WTC11 (cell line): ENCODE data around the gene CTDNEP1. TPM values are rescaled to one million over a fixed set of nuclear protein-coding genes. Genes with fewer than 3 reads are reported as not detected.

Experiments used
- ATAC-seq: fragments of 200-7000 bp; cut with Tn5 transposase; 2 replicates; pipeline ENCODE4 v1.10.0; 2021; ENCODE audit warnings: mild to moderate bottlenecking, moderate library complexity
- CTCF ChIA-PET: fragments of 300-600 bp; sonication (Branson Sonifier 250); formaldehyde crosslinking; loops from one replicate; lab custom pipeline; 2021; ENCODE audit warnings: antibody characterized with exemption; lab: Charles Lee
- POLR2A ChIA-PET: fragments of 350-600 bp; sonication (Branson Sonifier 250); formaldehyde crosslinking; loops from one replicate; lab custom pipeline; 2021; ENCODE audit warnings: antibody characterized with exemption; lab: Charles Lee
- DNase-seq: peaks from one replicate; pipeline ENCODE4 v3.0.0; 2021; ENCODE audit warnings: low spot score
- H3K27ac Mint-ChIP-seq: 2 replicates; pipeline ENCODE4 v1.8.0; 2021; ENCODE audit warnings: mixed read lengths
- H3K27me3 Mint-ChIP-seq: 2 replicates; pipeline ENCODE4 v1.8.0; 2021; ENCODE audit warnings: low read depth, mild to moderate bottlenecking, moderate library complexity, mixed read lengths
- H3K36me3 Mint-ChIP-seq: 2 replicates; pipeline ENCODE4 v1.8.0; 2021; ENCODE audit warnings: mixed read lengths
- H3K4me1 Mint-ChIP-seq: 2 replicates; pipeline ENCODE4 v1.8.0; 2022; ENCODE audit warnings: mixed read lengths
- H3K4me3 Mint-ChIP-seq: 2 replicates; pipeline ENCODE4 v1.8.0; 2021; ENCODE audit warnings: mild to moderate bottlenecking, moderate library complexity, mixed read lengths
- H3K9me3 Mint-ChIP-seq: 2 replicates; pipeline ENCODE4 v1.8.0; 2021; ENCODE audit warnings: mixed read lengths
- ARID4B ChIP-seq: sonication (generic); formaldehyde crosslinking; IDR thresholded peaks from 2 replicates; pipeline ENCODE4 v1.8.0; 2023; ENCODE audit warnings: missing genetic modification reagents, mild to moderate bottlenecking, borderline replicate concordance
- CREB1 ChIP-seq: sonication (generic); formaldehyde crosslinking; IDR thresholded peaks from 2 replicates; pipeline ENCODE4 v1.8.0; 2023; ENCODE audit warnings: mild to moderate bottlenecking, missing genetic modification reagents
- CTCF ChIP-seq: fragments of 200-600 bp; IDR thresholded peaks from 2 replicates; pipeline ENCODE4 v1.8.0; 2022; ENCODE audit warnings: antibody characterized with exemption
- ELF4 ChIP-seq: sonication (generic); formaldehyde crosslinking; IDR thresholded peaks from 2 replicates; pipeline ENCODE4 v1.8.1; 2022; ENCODE audit warnings: low read depth, mild to moderate bottlenecking, moderate library complexity, missing genetic modification reagents
- EMX1 ChIP-seq: fragments of 250-450 bp; sonication (Bioruptor Pico); IDR thresholded peaks from 2 replicates; pipeline ENCODE4 v1.8.0; 2021; ENCODE audit warnings: mild to moderate bottlenecking
- ESRRA ChIP-seq: sonication (generic); formaldehyde crosslinking; IDR thresholded peaks from 2 replicates; pipeline ENCODE4 v1.8.1; 2022; ENCODE audit warnings: mild to moderate bottlenecking, missing genetic modification reagents, borderline replicate concordance
- FOXK1 ChIP-seq: sonication (generic); formaldehyde crosslinking; IDR thresholded peaks from 2 replicates; pipeline ENCODE4 v1.8.0; 2022; ENCODE audit warnings: mild to moderate bottlenecking, moderate library complexity, missing genetic modification reagents
- GTF2I ChIP-seq: fragments of 250-450 bp; sonication (Bioruptor Pico); conservative IDR thresholded peaks from 2 replicates; pipeline ENCODE4 v1.4.0; 2021; ENCODE audit warnings: mild to moderate bottlenecking
- HMGA2 ChIP-seq: fragments of 250-450 bp; sonication (Bioruptor Pico); IDR thresholded peaks from 2 replicates; pipeline ENCODE4 v1.4.0; 2021; ENCODE audit warnings: mild to moderate bottlenecking, moderate library complexity
- MYBL2 ChIP-seq: sonication (generic); formaldehyde crosslinking; IDR thresholded peaks from 2 replicates; pipeline ENCODE4 v1.8.1; 2023; ENCODE audit warnings: mild to moderate bottlenecking, moderate library complexity, missing genetic modification reagents
- NFE2L1 ChIP-seq: sonication (generic); formaldehyde crosslinking; IDR thresholded peaks from 2 replicates; pipeline ENCODE4 v1.8.1; 2023; ENCODE audit warnings: missing genetic modification reagents
- NR2C2 ChIP-seq: sonication (generic); formaldehyde crosslinking; IDR thresholded peaks from 2 replicates; pipeline ENCODE4 v1.8.0; 2022; ENCODE audit warnings: mild to moderate bottlenecking, missing genetic modification reagents
- PRRX2 ChIP-seq: fragments of 250-450 bp; sonication (Bioruptor Pico); IDR thresholded peaks from 2 replicates; pipeline ENCODE4 v1.8.0; 2021; ENCODE audit warnings: mild to moderate bottlenecking
- RELA ChIP-seq: sonication (generic); formaldehyde crosslinking; IDR thresholded peaks from 2 replicates; pipeline ENCODE4 v1.8.1; 2022; ENCODE audit warnings: missing genetic modification reagents, mild to moderate bottlenecking, borderline replicate concordance
- TCF7 ChIP-seq: sonication (generic); formaldehyde crosslinking; IDR thresholded peaks from 2 replicates; pipeline ENCODE4 v1.8.0; 2022; ENCODE audit warnings: mild to moderate bottlenecking, low read depth, missing genetic modification reagents, moderate library complexity
- ZBTB21 ChIP-seq: sonication (generic); formaldehyde crosslinking; IDR thresholded peaks from 2 replicates; pipeline ENCODE4 v1.8.1; 2023; ENCODE audit warnings: mild to moderate bottlenecking, missing genetic modification reagents, borderline replicate concordance
- ZMAT4 ChIP-seq: fragments of 250-450 bp; sonication (Bioruptor Pico); IDR thresholded peaks from 2 replicates; pipeline ENCODE4 v1.9.0; 2021; ENCODE audit warnings: mild to moderate bottlenecking
- total RNA-seq: library from RNA; stranded (reverse); gene quantifications from 3 replicates; pipeline ENCODE4 v1.2.3, GENCODE V29; 2021
- TF ChIP-seq, protein P1 (sequence below): sonication (generic); formaldehyde crosslinking; IDR thresholded peaks from 2 replicates; pipeline ENCODE4 v1.8.1; 2023; ENCODE audit warnings: mild to moderate bottlenecking, missing genetic modification reagents
- TF ChIP-seq, protein P2 (sequence below): sonication (generic); formaldehyde crosslinking; IDR thresholded peaks from 2 replicates; pipeline ENCODE4 v1.8.1; 2023; ENCODE audit warnings: mild to moderate bottlenecking, missing genetic modification reagents, moderate library complexity

The CTDNEP1 gene
- total RNA-seq, 1 experiment from 2014 or later: 127 TPM

DNA sequence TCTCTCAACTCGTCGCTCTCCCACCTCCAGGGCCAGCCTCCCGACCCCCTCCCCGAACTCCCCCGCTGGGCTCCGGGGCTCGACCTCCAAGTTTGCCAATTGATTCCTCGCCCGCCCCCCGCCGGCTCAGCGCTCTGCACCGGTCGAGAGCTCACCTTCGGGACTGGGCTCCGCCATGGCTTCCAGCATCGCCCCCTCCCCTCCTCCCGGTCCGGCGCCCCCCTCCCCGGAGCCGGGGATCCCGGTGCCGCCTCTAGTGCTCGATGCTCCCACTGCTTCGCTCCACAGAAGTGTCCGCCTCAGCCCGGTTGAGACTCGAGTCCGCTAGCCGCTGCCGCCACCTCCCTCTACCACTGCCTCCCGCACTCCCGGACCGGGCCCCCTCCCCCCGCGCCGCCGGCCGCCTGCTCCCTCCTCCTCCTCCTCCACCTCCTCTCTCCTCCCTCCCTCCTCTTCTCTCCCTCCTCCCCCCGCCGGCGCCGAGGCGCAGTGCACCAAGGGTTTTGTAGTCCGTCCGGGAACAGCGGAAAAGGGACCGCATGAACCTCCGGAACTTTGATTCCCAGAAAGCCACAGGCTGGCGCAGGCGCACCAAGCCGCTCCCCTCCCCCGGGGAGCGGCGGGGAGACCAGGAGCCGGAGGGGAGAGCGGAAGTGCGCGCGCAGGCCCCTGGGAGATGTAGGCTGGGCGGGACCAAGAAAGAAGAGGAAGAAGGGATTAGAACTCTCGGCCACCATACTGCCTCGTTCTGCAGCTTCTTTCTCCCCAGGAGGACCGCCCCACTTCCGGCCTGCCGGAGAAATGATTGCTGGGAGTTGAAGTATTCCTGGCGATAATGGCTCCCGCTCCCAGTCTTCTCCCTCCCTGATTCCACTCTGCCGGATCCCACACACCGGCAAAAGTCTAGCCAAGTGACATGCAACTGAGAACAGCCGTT, 12.2 kb downstream of the CTDNEP1 start, which contains the start of gene PHF23 (continued):
- no peak for TF ChIP-seq NFE2L1
- TF ChIP-seq ELF4 (CRISPR knock-in tag): peak; percentile 96; the same call in 1 of the 2 replicates
- no peak for TF ChIP-seq RELA

- ATAC-seq: no peak
- POLR2A ChIA-PET: interaction anchor here (1.6 to 1.8 kb wide), 2 partner anchors 18 to 91 kb away, joined by 4 to 8 read pairs; partner anchors contain the start of genes ACADVL and NEURL4
- Mint-ChIP-seq H3K27me3 (no peaks in the 10 kb centered on the region), H3K27ac (peak overlapping the region; percentile 93), H3K9me3 (no peaks in the 10 kb centered on the region), H3K4me1 (peaks cover 41% of the 10 kb centered on the region), H3K36me3 (peaks cover 29% of the 10 kb centered on the region), H3K4me3 (peak overlapping the region; percentile 95)
- DNase-seq: no peak
- TF ChIP-seq HMGA2: no peak
- TF ChIP-seq, protein P1, sequence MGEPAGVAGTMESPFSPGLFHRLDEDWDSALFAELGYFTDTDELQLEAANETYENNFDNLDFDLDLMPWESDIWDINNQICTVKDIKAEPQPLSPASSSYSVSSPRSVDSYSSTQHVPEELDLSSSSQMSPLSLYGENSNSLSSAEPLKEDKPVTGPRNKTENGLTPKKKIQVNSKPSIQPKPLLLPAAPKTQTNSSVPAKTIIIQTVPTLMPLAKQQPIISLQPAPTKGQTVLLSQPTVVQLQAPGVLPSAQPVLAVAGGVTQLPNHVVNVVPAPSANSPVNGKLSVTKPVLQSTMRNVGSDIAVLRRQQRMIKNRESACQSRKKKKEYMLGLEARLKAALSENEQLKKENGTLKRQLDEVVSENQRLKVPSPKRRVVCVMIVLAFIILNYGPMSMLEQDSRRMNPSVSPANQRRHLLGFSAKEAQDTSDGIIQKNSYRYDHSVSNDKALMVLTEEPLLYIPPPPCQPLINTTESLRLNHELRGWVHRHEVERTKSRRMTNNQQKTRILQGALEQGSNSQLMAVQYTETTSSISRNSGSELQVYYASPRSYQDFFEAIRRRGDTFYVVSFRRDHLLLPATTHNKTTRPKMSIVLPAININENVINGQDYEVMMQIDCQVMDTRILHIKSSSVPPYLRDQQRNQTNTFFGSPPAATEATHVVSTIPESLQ (CRISPR knock-in tag): no peak
- TF ChIP-seq ARID4B: no peak
- no peak for TF ChIP-seq GTF2I (CRISPR knock-in tag)
- TF ChIP-seq NR2C2 (CRISPR knock-in tag): no peak
- no peak for TF ChIP-seq TCF7
- no peak for TF ChIP-seq EMX1 (CRISPR knock-in tag)
- no peak for TF ChIP-seq FOXK1
- TF ChIP-seq CREB1 (CRISPR knock-in tag): no peak
- no peak for TF ChIP-seq ZMAT4
- no peak for TF ChIP-seq PRRX2 (CRISPR knock-in tag)
- CTCF ChIA-PET: interaction anchor here (2.0 to 6.0 kb wide), 3 partner anchors 18 to 42 kb away, joined by 10 to 36 read pairs (median 13); partner anchors contain the start of genes ACADVL and DLG4
These were observed 13.0 kb downstream of the CTDNEP1 start for GRCh38 chr17:7238420-7239090.

DNA sequence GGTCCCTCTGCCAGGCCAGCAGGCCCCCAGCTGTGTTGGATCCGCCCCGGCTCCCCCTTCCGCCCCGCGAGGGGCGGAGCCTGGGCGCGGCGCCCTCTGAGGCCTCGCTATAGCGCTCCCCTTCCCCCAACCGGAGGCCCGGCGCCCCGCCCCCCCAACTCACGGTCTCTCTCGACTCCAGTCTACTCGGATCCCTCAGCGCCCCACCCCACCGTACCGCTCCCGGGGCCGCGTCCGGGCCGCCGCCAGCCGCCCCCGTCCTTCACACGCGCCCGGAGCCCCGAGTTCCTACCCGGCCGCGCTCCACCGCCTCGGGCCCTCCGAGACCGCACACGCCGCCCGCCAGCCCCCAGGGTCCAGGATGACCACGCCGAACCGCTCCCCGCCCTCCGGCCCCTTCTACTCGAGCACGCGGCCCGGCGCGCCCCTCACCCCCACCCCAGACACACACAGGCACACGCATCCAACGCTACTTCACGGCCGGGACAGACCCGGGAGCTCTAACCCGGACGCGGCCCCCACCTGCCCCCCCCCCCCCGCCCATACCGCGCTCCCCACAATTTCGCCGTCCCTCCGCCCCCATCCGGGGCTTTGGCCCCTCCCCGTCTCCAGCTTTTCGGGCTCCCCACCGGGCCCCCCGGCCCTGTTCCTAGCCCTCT, 13.6 kb downstream of the CTDNEP1 start:
- peaks cover 41% of the 10 kb centered on the region for H3K4me1 Mint-ChIP-seq
- ChIA-PET CTCF (interaction anchor here (2.0 to 6.0 kb wide), 3 partner anchors 17 to 43 kb away, joined by 10 to 36 read pairs (median 13); partner anchors contain the start of genes ACADVL and DLG4), POLR2A (interaction anchor here (0.5 to 1.8 kb wide), 4 partner anchors 17 to 166 kb away, joined by 3 to 8 read pairs (median 4); partner anchors contain the start of genes ACADVL, ACAP1, NEURL4 and TMEM256)
- ATAC-seq (peak; percentile 9), DNase-seq (peak; percentile 89)
- peak overlapping the region; percentile 95 for H3K4me3 Mint-ChIP-seq
- no peaks in the 10 kb centered on the region for H3K9me3 Mint-ChIP-seq
- H3K36me3 Mint-ChIP-seq: peaks cover 29% of the 10 kb centered on the region
- H3K27me3 Mint-ChIP-seq: no peaks in the 10 kb centered on the region
- H3K27ac Mint-ChIP-seq: peak overlapping the region; percentile 15; the same call in 1 of the 2 replicates
- no peak for TF ChIP-seq ZBTB21 (CRISPR knock-in tag)
- TF ChIP-seq CTCF: no peak
- TF ChIP-seq, protein P2, sequence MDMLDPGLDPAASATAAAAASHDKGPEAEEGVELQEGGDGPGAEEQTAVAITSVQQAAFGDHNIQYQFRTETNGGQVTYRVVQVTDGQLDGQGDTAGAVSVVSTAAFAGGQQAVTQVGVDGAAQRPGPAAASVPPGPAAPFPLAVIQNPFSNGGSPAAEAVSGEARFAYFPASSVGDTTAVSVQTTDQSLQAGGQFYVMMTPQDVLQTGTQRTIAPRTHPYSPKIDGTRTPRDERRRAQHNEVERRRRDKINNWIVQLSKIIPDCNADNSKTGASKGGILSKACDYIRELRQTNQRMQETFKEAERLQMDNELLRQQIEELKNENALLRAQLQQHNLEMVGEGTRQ (CRISPR knock-in tag): no peak
- no peak for TF ChIP-seq ESRRA
- TF ChIP-seq MYBL2 (CRISPR knock-in tag): no peak
